Subcutaneous preadipocyte (primary cell): ENCODE results near the gene RNF186. TPM values are rescaled to one million over a fixed set of nuclear protein-coding genes. Genes with fewer than 3 reads are reported as not detected.

Experiments
- total RNA-seq: library from RNA; depleted of rRNA; stranded (reverse); fragments of >200 nt; gene quantifications from 2 replicates; pipeline ENCODE4 v1.2.3, GENCODE V29; 2012

Gene RNF186
- not detected in 2 replicates for total RNA-seq

GRCh38 chr1:19814681-19815503, at the start of gene RNF186:
Gene RNF186, minus strand, starts transcription at chr1:19815283. Its CDS starts 182 bp downstream, at chr1:19815101.

GRCh38 chr1:19799230-19800075, 15.6 kb downstream of the RNF186 start, which contains the start of gene TMCO4:
Gene TMCO4, minus strand, starts transcription at chr1:19799916. Its CDS starts 19,158 bp downstream, at chr1:19780758.

Other genes starting within 250 kb of the RNF186 start
- gene NBL1, start 171.0 kb downstream of the RNF186 start, total RNA-seq: 56.6 and 62.9 TPM in 2 replicates
- gene HTR6, start 150.4 kb downstream of the RNF186 start, total RNA-seq: not detected in 2 replicates
- 8.1 and 8.6 TPM in 2 replicates for gene TMCO4, start 15.4 kb downstream of the RNF186 start, total RNA-seq
- 2.6 and 8.4 TPM in 2 replicates for gene OTUD3, start 67.1 kb upstream of the RNF186 start, total RNA-seq
- gene PLA2G2E, start 108.3 kb upstream of the RNF186 start, total RNA-seq: not detected in 2 replicates
- not detected in 2 replicates for gene PLA2G2A, start 164.3 kb upstream of the RNF186 start, total RNA-seq